GM12878 (cell line): ENCODE results near the gene SYN1. TPM values are rescaled to one million over a fixed set of nuclear protein-coding genes. Genes with fewer than 3 reads are reported as not detected.

Experiments
- ATAC-seq: fragments of 200-7000 bp; cut with Tn5 transposase; 3 replicates; pipeline ENCODE4 v1.9.1; 2020; ENCODE audit warnings: mild to moderate bottlenecking, moderate library complexity
- BruUV-seq: library from RNA; stranded (reverse); fragments of 400-500 nt; replicated peaks from 2 replicates; lab custom pipeline; 2021; lab: Mats Ljungman, UMichigan
- CTCF ChIA-PET: fragments of 300-600 bp; sonication (Branson Sonifier 250); formaldehyde crosslinking; extraction: SDS; loops from one replicate; lab custom pipeline; 2021; ENCODE audit warnings: inconsistent platforms; lab: Yijun Ruan, JAX
- POLR2A ChIA-PET: fragments of 350-600 bp; formaldehyde crosslinking; extraction: SDS; loops from one replicate; lab custom pipeline; 2021; ENCODE audit warnings: inconsistent platforms; lab: Charles Lee
- RAD21 ChIA-PET: fragments of 300-600 bp; sonication (Branson Sonifier 250); formaldehyde crosslinking; loops from one replicate; lab custom pipeline; 2023; ENCODE audit warnings: antibody characterized with exemption; ENCODE audit not compliant: unreplicated experiment; lab: Charles Lee
- SMC1A ChIA-PET: fragments of 300-600 bp; sonication (Branson Sonifier 250); formaldehyde crosslinking; loops from one replicate; lab custom pipeline; 2023; ENCODE audit not compliant: unreplicated experiment, uncharacterized antibody; lab: Charles Lee
- DNase-seq: peaks from one replicate; pipeline ENCODE4 v3.0.0-alpha.2; 2011; ENCODE audit warnings: low read depth, low spot score
- FAIRE-seq: peaks from 3 replicates; lab custom pipeline; 2011; peaks lifted over from hg19 to GRCh38; lab: Jason Lieb, UNC
- H2AFZ ChIP-seq: 2 replicates; pipeline ENCODE4 v1.6.0; 2011; ENCODE audit warnings: low read depth, low read length, control low read depth; ENCODE audit not compliant: control insufficient read depth
- H3K27ac ChIP-seq: 2 replicates; pipeline ENCODE4 v1.5.1; 2011; ENCODE audit warnings: control low read depth; ENCODE audit not compliant: control insufficient read depth, insufficient read depth
- H3K27me3 ChIP-seq, 2 experiments: replicated peaks in 1 of 2; 2 replicates each; pipeline versions ENCODE4 v1.6.0 to v1.6.1; 2011; ENCODE audit warnings: low read length in 1 of 2; ENCODE audit not compliant: control insufficient read depth in 2 of 2, insufficient read depth in 2 of 2
- H3K36me3 ChIP-seq, 2 experiments: 2 replicates each; pipeline ENCODE4 v1.5.1; 2011; ENCODE audit warnings: low read length in 1 of 2; ENCODE audit not compliant: control insufficient read depth in 2 of 2, insufficient read depth in 2 of 2
- H3K4me1 ChIP-seq: 2 replicates; pipeline ENCODE4 v1.6.1; 2011; ENCODE audit warnings: mild to moderate bottlenecking, low read length, moderate library complexity, mixed read lengths; ENCODE audit not compliant: control insufficient read depth, insufficient read depth
- H3K4me2 ChIP-seq: 2 replicates; pipeline ENCODE4 v1.6.0; 2011; ENCODE audit warnings: control low read depth; ENCODE audit not compliant: control insufficient read depth, insufficient read depth
- H3K4me3 ChIP-seq: fragments of 200-600 bp; sonication (generic); 2 replicates; pipeline ENCODE4 v1.5.1; 2016
- H3K79me2 ChIP-seq: 2 replicates; pipeline ENCODE4 v1.6.0; 2011; ENCODE audit warnings: low read length; ENCODE audit not compliant: control insufficient read depth, insufficient read depth
- H3K9ac ChIP-seq: 2 replicates; pipeline ENCODE4 v1.8.0; 2011; ENCODE audit warnings: low read length, control low read depth, mixed read lengths; ENCODE audit not compliant: control insufficient read depth, insufficient read depth
- H3K9me3 ChIP-seq: replicated peaks from 3 replicates; pipeline ENCODE4 v1.5.1; 2011; ENCODE audit warnings: mild to moderate bottlenecking, low read length; ENCODE audit not compliant: control insufficient read depth, insufficient read depth
- H4K20me1 ChIP-seq: 2 replicates; pipeline ENCODE4 v1.6.0; 2011; ENCODE audit not compliant: control insufficient read depth, insufficient read depth
- ATF7 ChIP-seq: fragments of 450-650 bp; IDR thresholded peaks from 2 replicates; pipeline ENCODE4 v1.6.1; 2016; ENCODE audit warnings: low read depth, mild to moderate bottlenecking
- CREB1 ChIP-seq: IDR thresholded peaks from 2 replicates; pipeline ENCODE4 v1.6.1; 2012; ENCODE audit warnings: low read depth, mild to moderate bottlenecking, inconsistent platforms
- CREM ChIP-seq: IDR thresholded peaks from 2 replicates; pipeline ENCODE4 v1.6.1; 2014; ENCODE audit warnings: antibody characterized with exemption, low read depth
- E2F4 ChIP-seq: IDR thresholded peaks from 2 replicates; pipeline ENCODE4 v1.6.1; 2012; ENCODE audit warnings: low read depth, low read length, improper control_type of control experiment
- POU2F2 ChIP-seq: IDR thresholded peaks from 3 replicates; pipeline ENCODE4 v1.6.1; 2011; ENCODE audit warnings: low read depth, mild to moderate bottlenecking, low read length, borderline replicate concordance
- RB1 ChIP-seq: fragments of 450-650 bp; formaldehyde crosslinking; IDR thresholded peaks from 2 replicates; pipeline ENCODE4 v1.6.1; 2017; ENCODE audit warnings: mild to moderate bottlenecking, borderline replicate concordance
- RUNX3 ChIP-seq: IDR thresholded peaks from 2 replicates; pipeline ENCODE4 v1.6.1; 2012; ENCODE audit warnings: low read length, inconsistent platforms
- SREBF1 ChIP-seq: IDR thresholded peaks from 2 replicates; pipeline ENCODE4 v1.6.1; 2012; ENCODE audit warnings: mild to moderate bottlenecking, low read length
- SRF ChIP-seq, 2 experiments: IDR thresholded peaks; 2 replicates each; pipeline ENCODE4 v1.6.1; 2011; ENCODE audit warnings: low read depth in 2 of 2, low read length in 2 of 2, mild to moderate bottlenecking in 1 of 2, moderate library complexity in 1 of 2
- STAT1 ChIP-seq: fragments of 450-650 bp; conservative IDR thresholded peaks from 2 replicates; pipeline ENCODE4 v1.6.1; 2014; ENCODE audit warnings: antibody characterized with exemption, mild to moderate bottlenecking
- STAT3 ChIP-seq: IDR thresholded peaks from 2 replicates; pipeline ENCODE4 v1.6.1; 2011; ENCODE audit warnings: low read depth, low read length, improper control_type of control experiment
- SUZ12 ChIP-seq: fragments of 200-600 bp; sonication (generic); IDR thresholded peaks from one replicate; pipeline ENCODE4 v1.6.1; 2018; ENCODE audit warnings: antibody characterized with exemption, mild to moderate bottlenecking; ENCODE audit not compliant: unreplicated experiment
- ZNF687 ChIP-seq: fragments of 450-650 bp; IDR thresholded peaks from 2 replicates; pipeline ENCODE4 v1.6.1; 2017; ENCODE audit warnings: mild to moderate bottlenecking, moderate library complexity
- ZSCAN29 ChIP-seq: fragments of 450-650 bp; IDR thresholded peaks from 2 replicates; pipeline ENCODE4 v1.6.1; 2017; ENCODE audit warnings: mild to moderate bottlenecking, moderate library complexity
- in situ Hi-C: fragments of 300-500 bp; cut with MboI; formaldehyde crosslinking; loops from 9 replicates; pipeline ENCODE4 v1.14.3; 2018; ENCODE audit warnings: mixed read lengths
- intact Hi-C: fragments of 100-400 bp; cut with micrococcal nuclease; formaldehyde crosslinking; loops from one replicate; pipeline ENCODE4 v1.14.2; 2022; ENCODE audit not compliant: unreplicated experiment
- polyA plus RNA-seq, 11 experiments: library from polyadenylated mRNA; depleted of rRNA in 4 of 11; unstranded in 6 of 11; stranded (reverse) in 5 of 11; fragments of >200 nt; fragmentation: Nextera tagmentation in 4 of 11; fragmentation: Illumina TruSeq in 1 of 11; extraction: Ambion mirVana in 4 of 11; extraction: Trizol in 1 of 11; gene quantifications; 1 replicate in 1 of 11; 2 replicates in 10 of 11; pipeline versions ENCODE4 v1.2.1 to v1.2.3, GENCODE V29; 2011 to 2016; ENCODE audit warnings: inconsistent platforms in 2 of 11, missing spikeins in 2 of 11, low read depth in 1 of 11
- total RNA-seq, 4 experiments: library from RNA; depleted of rRNA in 3 of 4; stranded (reverse); fragments of >200 nt in 3 of 4; fragmentation: Illumina TruSeq in 1 of 4; extraction: Trizol in 1 of 4; gene quantifications; 2 replicates each; pipeline versions ENCODE4 v1.2.1 to v1.2.3, GENCODE V29; 2013 to 2021
- TF ChIP-seq, protein P1 (sequence below): IDR thresholded peaks from 2 replicates; pipeline ENCODE4 v1.6.1; 2012; ENCODE audit warnings: low read depth, low read length, improper control_type of control experiment

The SYN1 gene
- total and polyA plus RNA-seq, 10 of the 15 experiments (the other 5 are each of a cell fraction or from before 2014, with no cell fraction given) = 0.09 to 0.57 (median 0.16) TPM; not detected in 3

DNA sequence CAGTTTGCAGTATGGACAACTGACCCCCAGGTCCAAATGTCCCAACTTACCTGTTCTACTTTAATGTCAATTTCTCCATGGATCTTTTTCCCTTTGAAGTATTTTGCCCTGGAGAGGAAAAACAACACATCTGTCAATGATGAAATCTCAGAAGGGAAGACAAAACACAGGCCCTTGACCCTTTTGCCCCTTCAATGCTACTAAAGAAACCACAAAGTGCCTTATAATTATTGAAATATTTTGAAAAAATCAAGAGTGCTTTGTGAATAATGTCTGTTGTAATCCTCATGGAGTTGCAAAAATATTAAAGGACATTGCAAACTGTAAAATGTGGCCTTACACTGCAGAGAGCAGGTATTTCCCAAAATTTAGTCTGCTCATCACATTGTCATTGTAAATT, 12.6 kb downstream of the SYN1 start:
- DNase-seq (no peak), FAIRE-seq (no peak), ATAC-seq (no peak)
- no peaks in the 10 kb centered on the region for H3K27me3 ChIP-seq
- no peaks in the 10 kb centered on the region for H3K36me3 ChIP-seq
- H3K9ac ChIP-seq = no peak overlapping the region
- in situ Hi-C loops = no loop called here
- no peak overlapping the region for H3K27ac ChIP-seq
- ChIA-PET SMC1A (no interaction called here), RAD21 (no interaction called here), CTCF (no interaction called here), POLR2A (interaction anchor here (0.7 kb wide), 1 partner anchor 13 kb away, joined by 3 read pairs; no protein-coding TSS in a partner anchor)
- no peaks in the 10 kb centered on the region for H3K4me1 ChIP-seq
- H3K4me2 ChIP-seq = no peak overlapping the region
- H4K20me1 ChIP-seq = no peaks in the 10 kb centered on the region
- H3K9me3 ChIP-seq = no peaks in the 10 kb centered on the region
- intact Hi-C loops = no loop called here
- no peak overlapping the region for H3K4me3 ChIP-seq
- H2AFZ ChIP-seq = no peak overlapping the region
- BruUV-seq = no TSS peak
- no peak for TF ChIP-seq ATF7
- no peak for TF ChIP-seq E2F4
- TF ChIP-seq SUZ12 = no peak
- TF ChIP-seq SRF (IDR thresholded peaks at IDR 0.05; ENCODE audit: low read depth in 2 of 2, low read length in 2 of 2) = no peak
- TF ChIP-seq STAT3 = no peak
- TF ChIP-seq RB1 = no peak
- TF ChIP-seq CREB1 = no peak
- TF ChIP-seq SREBF1 = no peak
- TF ChIP-seq CREM = no peak
- TF ChIP-seq ZSCAN29 = no peak
- no peak for TF ChIP-seq STAT1
- TF ChIP-seq, protein P1, sequence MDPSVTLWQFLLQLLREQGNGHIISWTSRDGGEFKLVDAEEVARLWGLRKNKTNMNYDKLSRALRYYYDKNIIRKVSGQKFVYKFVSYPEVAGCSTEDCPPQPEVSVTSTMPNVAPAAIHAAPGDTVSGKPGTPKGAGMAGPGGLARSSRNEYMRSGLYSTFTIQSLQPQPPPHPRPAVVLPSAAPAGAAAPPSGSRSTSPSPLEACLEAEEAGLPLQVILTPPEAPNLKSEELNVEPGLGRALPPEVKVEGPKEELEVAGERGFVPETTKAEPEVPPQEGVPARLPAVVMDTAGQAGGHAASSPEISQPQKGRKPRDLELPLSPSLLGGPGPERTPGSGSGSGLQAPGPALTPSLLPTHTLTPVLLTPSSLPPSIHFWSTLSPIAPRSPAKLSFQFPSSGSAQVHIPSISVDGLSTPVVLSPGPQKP = no peak
- no peak for TF ChIP-seq ZNF687
- TF ChIP-seq RUNX3 = no peak
- TF ChIP-seq POU2F2 = no peak
- no peaks in the 10 kb centered on the region for H3K79me2 ChIP-seq
